Stimulated activated CD4-positive, alpha-beta T cell treated with anti-CD3 and anti-CD28 coated beads, Interleukin-2, amount 100 ng/mL, for 24 hours (primary cell): ENCODE data around the gene SLC2A6.

Source experiments
- DNase-seq, 2 donors: peaks; one replicate each; pipeline ENCODE4 v3.0.0-alpha.2; 2020

Gene SLC2A6

DNA sequence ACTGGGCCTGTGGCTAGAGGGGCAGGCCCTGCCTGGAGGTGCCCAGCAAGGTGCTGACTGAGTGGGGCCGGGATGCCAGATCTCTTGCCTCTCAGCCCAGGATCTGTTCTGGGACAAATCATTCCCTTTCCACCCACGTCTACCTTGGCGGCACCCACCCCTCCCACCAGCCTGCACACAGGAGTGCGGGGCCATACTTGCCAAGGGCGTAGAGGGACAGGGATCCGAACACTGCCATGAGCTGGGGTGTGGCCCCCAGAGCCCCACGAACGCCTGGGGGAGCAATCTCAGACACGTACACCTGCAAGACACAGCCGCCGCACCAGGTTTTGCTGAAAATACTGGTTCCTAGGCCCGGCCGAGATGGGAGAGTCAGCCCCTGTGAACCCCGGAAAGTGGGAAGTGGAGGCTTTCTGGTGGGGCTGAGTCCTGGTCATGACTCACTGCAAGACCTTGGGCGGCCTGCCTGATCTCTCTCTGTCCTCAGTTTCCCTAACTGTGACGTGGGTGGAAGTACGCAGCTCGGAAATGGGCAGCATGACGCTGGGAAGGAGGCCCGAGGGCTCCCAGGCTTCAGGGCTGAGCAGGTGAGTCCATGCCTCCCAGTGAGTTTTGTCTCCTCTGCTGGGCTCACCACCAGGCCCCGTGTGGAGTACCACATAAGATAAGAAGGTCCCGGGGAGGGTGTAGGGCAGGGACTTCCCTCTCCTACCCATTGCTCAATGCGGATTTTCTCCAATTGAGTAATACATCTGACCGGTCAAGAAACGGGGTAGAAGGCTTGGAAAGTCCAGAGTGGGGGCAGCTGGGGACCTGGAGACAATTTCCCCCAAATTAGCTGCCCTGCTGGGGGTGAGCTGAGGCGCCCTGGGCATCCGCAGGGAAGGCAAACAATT is 2.6 kb downstream of the SLC2A6 start:
- no peak for DNase-seq

DNA sequence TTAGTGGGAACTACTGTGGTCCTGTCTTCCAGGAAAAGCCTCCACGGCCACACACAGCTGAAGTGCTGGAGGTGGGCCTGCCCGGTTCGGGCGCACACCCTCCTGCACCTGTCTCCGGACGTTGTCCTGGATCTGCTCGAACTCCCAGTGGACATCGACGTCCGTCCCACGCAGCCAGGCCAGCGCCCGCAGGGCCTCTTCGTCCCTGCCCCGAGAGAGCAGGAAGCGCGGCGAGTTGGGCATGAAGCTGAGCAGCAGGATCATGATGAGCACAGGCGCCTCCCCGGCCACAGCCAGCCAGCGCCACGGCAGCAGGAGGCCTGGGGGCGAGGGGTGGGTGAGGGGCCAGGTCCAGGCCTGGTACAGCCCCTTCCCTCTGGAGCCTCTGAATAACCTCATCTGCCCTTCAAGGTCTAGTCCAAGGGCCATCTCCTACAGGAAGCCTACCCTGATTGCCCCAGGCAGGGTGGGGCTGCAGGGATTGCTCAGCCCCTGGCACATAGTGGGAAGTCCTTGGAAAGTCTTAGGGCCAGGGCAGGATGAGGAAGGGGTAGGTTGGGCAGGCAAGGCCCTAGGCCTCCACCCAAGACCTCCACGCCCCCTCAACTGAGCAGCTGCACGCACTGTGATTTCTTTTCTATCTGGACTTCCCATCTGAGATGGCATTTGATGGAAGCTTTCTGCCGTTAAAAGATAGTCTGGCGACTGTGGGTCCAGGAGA is 3.4 kb downstream of the SLC2A6 start:
- no peak for DNase-seq

DNA sequence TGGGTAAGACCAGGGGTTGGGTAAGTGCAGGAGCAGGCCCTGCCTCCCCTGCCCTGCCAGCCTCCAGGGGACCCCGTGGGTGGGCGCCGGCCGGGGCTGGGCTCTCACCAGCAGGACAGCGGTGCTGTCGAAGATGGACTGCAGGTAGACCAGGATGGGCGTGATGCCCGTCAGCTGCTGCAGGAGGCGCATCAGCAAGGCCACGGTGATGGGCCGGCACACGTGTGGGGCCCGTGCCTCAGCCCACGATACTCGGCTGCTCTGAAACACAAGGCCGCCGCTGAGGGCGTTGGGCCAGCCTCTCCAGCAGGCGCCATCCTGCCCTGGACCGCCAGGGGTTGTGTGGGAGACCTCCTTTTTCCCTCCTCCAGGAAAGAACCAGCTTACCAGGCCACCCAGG is 4.0 kb downstream of the SLC2A6 start:
- DNase-seq: no peak

DNA sequence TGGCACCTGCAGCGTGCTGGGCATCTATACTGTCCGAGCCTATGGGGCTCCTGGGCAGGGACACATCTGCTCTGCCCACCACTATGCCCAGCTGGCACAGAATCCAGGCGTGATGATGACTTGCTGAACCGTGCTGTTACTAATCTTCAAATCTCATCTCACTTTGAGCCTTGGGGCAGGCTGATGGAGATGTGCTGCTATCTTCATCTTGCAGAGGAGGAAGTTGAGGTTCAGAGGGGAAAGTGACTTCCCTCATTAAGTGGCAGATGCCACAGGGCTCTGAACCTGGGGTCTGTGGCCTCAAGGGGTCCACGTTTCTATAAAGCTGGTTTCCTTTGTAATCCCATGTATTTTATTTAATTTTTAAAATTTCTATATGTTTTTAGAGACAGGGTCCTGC is 4.7 kb downstream of the SLC2A6 start:
- DNase-seq: no peak

DNA sequence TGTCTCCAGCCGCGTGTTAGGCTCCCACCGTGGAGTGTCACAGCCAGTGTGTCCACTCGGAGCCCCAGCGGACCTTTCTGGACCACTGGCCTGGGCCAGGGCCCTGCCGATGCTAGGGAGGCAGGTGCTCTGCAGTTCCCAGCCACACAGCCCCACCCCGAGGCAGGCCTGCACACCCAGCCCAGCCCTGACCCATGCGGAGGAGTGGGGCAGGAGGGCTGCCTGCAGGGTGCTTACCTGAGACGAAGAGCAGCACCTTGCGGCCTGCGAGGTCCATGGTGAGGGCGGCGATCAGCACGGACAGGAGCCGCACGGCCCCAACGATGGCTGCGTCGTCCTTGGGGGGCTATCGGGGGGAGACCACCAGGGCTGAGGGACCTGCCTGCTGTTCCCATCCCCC is 5.2 kb downstream of the SLC2A6 start:
- no peak for DNase-seq

DNA sequence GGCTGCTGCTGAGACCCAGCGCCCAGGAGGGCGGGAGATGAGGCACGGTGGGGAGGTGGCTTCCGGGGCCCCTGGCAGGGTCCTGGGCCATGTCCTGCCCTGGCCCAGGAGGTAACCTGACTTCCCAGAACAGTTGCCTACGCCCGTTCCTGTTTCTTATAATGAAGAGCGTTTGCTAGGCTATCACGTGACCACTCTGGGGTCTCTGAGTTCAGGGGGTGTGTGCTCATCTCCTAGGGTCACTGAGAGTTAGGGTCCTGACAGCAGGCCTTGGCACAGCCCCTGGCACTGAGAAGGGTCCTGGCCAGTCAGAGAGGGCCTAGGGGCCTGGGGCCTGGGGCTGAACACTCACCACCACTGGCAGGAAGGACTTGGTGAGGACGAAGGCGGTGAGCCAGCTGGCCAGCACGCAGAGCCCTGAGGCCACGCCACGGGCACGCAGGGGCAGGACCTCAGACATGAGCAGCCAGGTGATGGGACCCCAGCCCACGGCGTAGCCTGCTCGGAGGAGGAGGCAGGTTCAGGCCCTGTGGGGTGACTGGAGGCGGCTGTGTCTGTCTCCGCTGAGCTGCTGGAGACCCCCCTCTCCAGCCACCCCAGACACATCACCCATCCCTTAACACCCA is 6.0 kb downstream of the SLC2A6 start:
- DNase-seq: no peak

DNA sequence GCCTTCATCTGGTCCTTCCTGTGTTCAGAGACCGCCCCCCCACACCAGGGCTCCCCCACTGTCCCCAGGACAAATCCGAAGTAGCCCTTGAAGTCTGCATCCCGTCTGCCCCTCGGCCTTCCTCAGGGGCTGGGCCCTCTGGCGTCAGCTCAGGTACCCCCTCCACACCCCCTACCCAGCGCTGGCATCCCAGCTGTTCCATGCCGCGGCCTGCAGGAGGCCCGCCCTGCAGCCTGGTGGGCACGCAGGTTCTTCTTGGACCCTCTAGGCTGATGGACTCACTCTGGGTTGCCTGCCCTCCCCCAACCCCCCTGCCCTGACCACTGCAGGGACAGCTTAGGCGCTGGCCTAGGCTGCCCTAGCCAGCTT is 6.6 kb downstream of the SLC2A6 start:
- DNase-seq: no peak

DNA sequence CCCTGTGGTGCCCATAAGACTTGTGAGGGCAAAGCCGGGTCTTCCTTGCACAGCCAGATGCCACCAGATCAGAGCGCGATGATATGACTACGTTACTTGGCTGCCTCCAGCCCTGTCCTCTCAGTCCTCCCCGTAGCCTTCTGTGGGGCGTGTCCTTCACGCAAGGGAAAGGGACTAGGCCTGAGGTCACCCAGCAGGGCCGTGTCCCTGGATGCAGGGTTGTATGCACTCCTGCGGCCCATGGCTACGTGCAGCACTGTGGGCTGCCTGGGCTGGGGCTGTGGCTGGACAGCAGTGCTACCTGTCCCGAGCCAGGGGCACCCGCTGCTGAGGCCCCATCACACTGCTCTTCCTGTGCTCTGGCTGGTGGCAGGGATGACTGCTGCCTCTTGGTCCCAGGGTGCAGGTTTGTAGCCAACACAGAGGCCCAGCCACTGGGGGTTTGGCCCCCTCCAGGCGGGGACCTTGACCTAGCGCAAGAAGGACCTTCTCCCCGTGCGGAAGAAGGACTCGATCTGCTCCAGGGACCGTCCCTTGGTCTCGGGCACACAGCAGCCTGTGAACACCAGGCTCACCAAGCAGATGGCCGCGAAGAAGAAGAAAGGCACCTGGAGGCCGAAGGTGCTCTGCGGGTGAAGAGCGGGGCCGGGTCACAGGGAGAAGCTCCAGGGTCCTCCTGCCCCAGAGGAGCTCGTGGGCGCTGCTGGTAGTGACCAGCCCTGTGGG is 7.2 kb downstream of the SLC2A6 start:
- DNase-seq: no peak

DNA sequence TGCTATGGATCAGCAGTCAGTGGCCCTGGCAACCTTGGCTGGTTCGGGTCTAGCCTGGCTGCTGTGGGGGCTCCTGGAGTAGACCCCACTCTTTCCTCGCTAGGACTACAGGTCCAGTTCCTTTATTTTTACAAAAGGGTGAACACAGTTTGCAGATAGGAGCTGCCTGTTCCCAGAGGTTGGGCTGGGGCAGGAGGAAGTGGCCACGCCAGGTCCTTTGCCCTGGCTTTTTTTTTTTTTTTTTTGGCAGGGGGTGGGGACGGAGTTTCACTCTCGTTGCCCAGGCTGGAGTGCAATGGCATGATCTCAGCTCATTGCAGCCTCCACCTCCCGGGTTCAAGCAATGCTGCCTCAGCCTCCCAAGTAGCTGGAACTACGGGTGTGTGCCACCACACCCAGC is 7.9 kb downstream of the SLC2A6 start:
- no peak for DNase-seq

DNA sequence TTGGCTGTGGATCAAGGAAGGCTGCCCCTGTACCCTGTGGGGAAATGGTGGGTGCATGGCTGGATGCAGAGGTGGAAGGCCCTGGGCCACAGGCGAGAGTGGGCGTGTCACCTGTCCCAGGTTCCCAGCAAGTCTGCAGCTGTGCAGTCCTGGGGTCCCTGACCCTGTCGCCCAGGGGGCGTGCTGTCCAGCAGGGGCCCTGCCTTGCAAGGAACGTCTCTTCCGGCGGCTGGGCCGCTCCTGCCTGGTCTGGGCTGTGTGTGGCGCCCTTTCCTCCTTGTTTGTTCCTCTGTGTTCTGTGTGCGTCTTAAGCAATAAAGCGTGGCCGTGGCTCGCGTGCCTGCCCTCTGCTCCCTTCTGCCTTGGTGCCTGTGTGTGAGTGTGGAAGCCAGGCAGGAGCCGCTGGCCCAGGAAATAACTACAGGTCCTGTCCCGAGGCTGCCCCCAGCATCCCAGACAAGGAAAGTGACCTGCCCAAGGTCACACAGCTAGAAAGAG is 8.4 kb downstream of the SLC2A6 start:
- DNase-seq: no peak

DNA sequence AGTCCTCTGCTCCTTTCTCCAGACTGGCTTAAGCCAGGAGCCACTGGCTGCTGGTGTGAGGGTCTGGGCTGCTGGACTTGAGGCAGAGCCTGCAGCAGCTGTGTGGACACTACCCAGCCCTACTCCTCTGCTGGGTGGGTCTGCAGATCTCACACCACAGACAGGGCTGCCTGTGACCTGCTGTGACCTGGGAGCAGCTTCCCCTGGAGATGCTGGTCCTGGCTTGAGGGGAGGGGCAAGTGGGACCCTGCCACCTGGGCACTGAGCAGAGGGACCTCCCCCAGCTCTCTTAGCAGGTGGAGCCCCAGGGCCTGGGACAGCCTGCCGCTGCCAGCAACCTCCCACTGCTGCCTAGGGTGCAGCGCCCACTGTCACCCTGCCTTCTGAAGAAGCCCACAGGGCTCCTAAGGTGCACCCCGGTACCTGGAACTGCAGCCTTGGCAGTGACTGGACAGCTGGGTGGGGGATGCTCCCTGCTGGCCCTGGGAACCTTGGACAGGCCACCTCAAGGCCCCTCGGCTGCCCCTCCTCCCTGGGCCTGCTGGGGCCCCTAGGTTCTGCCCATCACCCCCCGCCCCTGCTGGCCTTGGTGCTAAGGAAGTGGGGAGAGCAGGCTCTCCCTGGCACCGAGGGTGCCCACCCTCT is 10.0 kb downstream of the SLC2A6 start:
- DNase-seq: no peak

DNA sequence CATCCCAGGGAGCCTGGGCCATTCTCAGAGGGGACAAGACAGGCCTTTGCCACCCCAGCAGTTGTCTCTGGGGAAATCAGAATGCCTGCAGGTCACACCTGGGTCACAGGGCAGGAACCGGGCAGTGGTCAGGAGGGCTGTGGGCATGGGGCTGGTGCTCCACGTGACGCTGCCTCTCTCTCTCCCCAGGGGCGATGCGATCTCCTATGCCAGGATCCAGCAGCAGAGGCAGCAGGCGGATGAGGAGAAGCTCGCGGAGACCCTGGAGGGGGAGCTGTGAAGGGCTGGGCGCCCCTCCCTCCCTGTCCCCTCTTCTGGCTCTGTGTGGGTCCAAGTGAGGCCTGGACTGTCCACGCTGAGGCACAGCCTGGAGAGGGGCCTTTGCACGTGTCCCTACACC is 10.5 kb downstream of the SLC2A6 start:
- no peak for DNase-seq

DNA sequence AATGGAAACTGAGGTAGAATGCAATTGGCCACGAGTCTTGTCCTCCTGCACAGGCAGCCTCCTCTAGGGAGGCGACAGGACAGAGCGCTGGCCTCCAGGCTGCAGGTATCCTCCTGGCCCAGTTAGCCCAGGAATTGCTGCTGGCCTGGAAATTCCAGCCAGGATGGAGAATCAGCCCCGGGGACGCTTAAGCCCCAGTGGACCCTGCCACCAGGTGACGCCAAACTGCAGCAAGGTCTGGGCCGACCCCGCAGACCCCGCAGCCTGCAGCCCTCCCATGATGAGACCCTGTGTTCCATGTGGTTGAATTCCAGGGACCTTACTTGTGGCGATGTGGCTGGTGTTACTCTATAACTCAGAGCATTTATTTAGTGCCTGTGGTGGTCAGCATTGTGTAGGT is 11.8 kb downstream of the SLC2A6 start:
- DNase-seq: no peak

DNA sequence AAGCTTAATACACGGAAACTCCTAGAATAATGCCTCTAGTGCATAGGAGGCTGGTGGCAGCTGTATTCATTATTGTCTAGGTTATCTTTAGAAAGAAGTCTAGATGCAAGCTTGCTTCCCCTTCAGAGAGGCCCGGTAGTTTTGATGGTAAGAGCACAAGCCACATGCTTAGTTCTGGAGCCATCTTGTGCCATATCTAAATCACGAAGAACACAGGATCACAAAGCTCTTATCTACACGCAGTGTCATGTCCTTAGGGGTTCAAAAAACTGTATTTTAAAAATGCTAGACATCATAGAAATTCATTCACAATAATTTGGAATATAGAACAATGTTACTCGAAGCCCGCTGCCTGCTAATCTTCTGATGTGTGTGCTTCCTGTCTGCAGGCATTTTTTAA is 12.9 kb downstream of the SLC2A6 start:
- DNase-seq: no peak

DNA sequence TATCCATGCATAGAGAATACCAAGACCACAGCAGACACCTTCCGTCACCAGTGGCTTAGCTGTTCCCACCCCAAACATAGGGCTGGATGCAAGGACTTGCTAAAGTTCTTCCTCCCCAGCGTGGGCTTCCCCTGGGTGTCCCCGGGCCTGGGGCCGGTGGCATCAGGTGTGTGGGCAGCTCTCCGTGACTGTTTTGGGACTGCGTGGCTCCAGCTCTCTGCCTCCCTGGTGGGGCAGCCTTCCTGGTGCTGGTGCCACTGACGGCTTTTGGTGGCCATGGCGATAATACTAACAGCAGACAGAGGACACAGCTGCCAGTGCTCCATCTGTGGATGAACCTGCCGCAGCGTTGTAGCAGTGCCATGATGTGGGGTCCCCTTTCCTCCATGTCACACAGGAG is 14.3 kb downstream of the SLC2A6 start:
- DNase-seq: no peak

DNA sequence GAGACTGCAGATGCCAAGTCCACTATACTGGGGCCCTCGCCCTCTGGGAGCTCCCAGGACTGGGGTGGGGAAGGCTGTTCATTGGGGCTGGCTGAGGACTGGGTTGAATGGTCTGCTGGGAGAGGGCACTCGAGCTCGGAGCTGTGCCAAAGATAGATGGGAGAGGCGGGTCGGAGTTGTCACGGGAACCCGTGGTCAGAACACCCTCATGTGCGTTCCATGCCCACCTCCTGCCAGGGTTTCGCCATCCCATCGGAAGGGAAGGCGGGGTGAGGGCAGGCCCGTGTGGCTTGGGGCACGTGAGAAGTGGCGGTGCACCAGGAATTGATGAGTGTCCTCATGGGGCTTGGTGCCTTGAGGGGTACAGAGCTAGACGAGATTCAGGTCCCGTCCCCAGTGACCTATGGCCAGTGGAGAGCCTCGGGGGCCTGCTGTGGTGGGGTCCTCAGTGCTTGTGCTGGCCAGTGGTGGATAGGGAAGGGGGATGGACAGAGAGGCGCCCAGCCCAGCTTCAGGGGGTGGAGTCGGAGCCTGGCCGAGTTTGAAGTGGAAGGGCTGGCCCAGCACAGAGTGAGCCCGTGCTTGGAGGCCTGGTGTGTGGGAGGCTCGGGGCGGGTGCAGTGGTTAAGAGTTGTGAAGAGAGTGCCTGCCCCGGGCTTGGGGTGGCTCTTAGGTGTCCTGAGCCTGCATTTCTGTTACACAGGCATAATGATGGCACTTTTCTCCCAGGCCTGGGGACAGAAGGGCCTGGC is 14.9 kb downstream of the SLC2A6 start:
- no peak for DNase-seq

DNA sequence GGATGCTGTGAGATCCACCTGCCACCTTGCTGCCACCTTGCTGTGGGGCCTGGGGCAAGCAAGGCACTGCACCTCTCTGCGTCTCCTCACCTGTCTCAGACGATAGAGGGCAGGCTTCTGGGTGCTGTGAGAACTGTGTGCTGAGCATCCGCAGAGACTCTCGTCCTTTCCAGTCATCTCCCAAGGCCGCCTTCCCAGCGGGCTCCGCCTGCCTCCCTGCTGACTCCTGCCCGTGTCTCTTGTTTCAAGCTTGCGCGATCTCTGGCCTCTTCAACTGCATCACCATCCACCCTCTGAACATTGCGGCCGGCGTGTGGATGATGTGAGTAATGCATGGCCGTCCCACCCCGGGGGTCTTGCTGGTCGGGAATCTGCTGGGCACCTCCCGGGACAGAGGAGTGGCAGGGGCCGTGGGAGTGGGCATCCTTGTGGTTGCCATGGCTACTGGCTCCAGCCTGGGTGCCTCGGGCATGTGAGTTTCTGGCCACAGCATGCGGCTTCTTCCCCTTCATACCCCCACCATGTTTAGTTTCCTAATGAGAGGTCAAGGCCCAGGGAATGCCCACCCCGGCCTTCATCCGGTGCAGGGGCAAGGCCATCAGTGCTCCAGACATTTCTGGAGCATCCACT is 15.6 kb downstream of the SLC2A6 start:
- no peak for DNase-seq

DNA sequence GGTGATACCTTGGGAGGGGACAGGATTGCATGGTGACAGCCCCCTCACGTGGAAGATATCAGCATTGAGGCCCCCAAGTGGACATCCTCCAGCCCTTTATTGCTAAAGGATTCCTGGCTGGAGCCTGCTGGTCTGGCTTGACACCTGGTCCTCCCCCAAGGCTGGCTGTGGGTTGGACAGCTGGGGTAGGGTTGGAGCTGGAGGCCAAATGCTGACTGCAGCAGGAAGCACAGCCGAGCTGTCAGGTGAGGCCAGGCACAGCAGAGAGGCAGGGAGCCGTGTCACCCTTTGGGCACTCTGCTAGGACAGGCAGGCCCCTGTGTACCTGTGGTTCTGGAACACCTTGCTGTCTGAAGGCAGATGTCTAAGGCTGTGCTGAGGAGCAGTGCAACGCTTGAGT is 16.9 kb downstream of the SLC2A6 start:
- no peak for DNase-seq

DNA sequence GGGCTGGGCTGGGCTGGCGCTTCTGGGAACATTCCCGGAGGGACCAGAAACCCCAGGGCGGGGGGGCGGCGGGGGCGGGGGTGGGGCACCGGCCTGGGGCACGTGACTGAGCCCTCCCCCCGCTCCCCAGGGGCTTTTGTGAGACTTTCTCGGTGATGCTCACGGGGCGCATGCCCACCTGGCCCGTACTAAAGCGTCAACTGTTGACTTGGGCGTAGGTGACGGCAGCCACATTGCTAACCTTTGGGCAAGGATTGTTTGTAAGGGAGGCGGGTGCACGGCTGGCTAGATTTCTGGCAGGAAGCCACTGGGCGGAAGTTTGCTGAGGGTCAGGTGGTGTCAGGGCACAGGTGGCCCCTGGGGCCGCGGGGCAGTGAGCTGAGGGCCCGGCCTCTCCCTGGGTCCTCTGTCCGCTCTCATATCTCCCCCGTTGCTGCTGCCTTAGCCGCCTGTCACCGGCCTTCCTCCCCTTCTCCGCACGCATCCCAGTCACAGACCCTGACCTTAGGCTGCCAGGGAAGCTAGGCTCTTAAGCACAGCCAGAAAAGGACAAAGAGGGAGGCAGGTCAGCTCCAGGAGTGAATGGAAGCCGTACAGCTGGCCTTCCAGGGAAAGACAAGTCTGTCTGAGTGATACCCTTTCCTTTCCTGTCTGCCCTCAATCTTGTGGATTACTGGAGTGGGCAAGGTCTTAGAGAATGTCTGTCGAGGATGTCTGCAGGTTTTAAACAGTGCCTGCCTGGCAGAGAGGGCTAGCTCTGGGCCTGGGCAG is 18.3 kb downstream of the SLC2A6 start:
- DNase-seq: peak in 1 of 2 donors; percentile 14
